Gastrocnemius medialis (tissue), 4 donors: ENCODE results near the gene DOCK4.

Experiments used
- POLR2A ChIP-seq, 2 donors: fragments of 450-650 bp; IDR thresholded peaks; one replicate each; pipeline ENCODE4 v1.6.1; 2017; ENCODE audit warnings: antibody characterized with exemption in 2 of 2, mild to moderate bottlenecking in 2 of 2, moderate library complexity in 2 of 2
- TF ChIP-seq, protein P1 (sequence below), 5 experiments: fragments of 450-650 bp in 3 of 5; fragments of 200-600 bp in 2 of 5; sonication (generic) in 2 of 5; IDR thresholded peaks in 4 of 5; conservative IDR thresholded peaks in 1 of 5; 1 replicate in 4 of 5; 2 replicates in 1 of 5; pipeline ENCODE4 v1.5.1; 2016 to 2019; ENCODE audit warnings: antibody characterized with exemption in 5 of 5, mild to moderate bottlenecking in 3 of 5, moderate library complexity in 3 of 5

DNA sequence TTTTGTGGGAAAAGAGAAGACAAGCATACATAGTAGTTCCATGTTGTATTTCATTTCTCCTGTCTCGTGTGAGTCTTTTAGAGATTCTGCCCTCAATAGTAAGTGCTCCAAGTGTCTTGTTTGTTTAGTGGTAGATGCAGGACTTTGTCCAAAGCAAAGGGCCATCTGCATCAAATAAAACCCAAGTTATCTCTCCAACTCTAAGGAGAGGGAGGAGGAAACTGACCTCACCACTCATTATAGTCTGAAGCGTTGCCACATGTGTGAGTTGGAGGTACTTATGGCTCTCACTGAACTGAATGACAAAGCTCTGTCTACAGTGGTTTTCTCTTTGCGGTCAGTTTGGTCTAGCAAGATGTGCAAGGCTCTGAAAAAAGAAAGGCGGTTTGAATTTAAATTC is 272.6 kb downstream of the DOCK4 start:
- TF ChIP-seq, protein P1, sequence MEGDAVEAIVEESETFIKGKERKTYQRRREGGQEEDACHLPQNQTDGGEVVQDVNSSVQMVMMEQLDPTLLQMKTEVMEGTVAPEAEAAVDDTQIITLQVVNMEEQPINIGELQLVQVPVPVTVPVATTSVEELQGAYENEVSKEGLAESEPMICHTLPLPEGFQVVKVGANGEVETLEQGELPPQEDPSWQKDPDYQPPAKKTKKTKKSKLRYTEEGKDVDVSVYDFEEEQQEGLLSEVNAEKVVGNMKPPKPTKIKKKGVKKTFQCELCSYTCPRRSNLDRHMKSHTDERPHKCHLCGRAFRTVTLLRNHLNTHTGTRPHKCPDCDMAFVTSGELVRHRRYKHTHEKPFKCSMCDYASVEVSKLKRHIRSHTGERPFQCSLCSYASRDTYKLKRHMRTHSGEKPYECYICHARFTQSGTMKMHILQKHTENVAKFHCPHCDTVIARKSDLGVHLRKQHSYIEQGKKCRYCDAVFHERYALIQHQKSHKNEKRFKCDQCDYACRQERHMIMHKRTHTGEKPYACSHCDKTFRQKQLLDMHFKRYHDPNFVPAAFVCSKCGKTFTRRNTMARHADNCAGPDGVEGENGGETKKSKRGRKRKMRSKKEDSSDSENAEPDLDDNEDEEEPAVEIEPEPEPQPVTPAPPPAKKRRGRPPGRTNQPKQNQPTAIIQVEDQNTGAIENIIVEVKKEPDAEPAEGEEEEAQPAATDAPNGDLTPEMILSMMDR (IDR thresholded peaks at IDR 0.05 in 4 of 5, conservative IDR thresholded peaks at IDR 0.05 in 1 of 5) = no peak
- TF ChIP-seq POLR2A (IDR thresholded peaks at IDR 0.05) = no peak
